HG02852 (cell line): ENCODE data around the gene ATF7IP.

Source experiments
- ATAC-seq: cut with Tn5 transposase; IDR thresholded peaks from one replicate; pipeline ENCODE4 v1.9.1; 2021; ENCODE audit warnings: mild to moderate bottlenecking, moderate library complexity; ENCODE audit not compliant: unreplicated experiment

ATF7IP gene

GRCh38 chr12:14482361-14482760 lies 116.9 kb downstream of the ATF7IP start:
- ATAC-seq, result no peak

DNA sequence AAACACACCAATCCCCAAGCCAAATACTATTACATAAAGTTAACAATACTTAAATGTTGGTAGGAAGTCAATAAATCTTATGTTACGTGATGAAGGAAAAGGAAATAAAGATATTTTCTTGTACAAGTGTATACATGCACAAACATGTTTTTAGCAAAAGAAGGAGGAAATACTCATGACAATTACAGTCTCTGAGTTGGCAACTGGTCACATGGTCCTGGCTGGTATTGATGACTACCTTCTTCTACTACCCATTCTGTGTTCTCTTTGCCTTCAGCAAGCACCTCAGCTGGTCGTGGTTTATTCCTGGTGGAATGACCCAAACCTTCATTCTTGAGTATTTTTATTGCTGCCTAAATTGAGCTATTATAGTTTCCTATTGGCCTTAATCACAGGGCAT lies 117.4 kb downstream of the ATF7IP start:
- no peak for ATAC-seq

DNA sequence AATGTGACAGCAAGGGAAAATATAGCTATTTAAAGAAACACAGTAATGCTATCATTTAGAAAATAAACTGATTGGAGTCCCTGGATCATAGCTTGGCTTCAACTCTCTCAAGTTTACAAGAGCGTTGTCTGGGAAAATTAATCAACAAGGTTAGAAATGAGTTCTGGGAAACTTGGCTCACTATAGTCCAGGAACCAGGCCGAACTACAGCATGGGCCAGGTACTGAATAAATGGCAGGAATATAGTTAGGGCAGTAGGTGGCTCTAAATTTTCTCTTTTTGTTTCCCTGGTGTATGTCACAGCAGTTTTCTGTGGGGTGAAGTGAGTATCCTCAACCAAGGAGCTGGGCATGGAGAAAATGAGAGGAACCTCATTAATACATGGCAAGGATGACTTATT lies 129.8 kb downstream of the ATF7IP start:
- ATAC-seq, result no peak

GRCh38 chr12:14505626-14506596 lies 140.4 kb downstream of the ATF7IP start:
- ATAC-seq, result no peak

DNA sequence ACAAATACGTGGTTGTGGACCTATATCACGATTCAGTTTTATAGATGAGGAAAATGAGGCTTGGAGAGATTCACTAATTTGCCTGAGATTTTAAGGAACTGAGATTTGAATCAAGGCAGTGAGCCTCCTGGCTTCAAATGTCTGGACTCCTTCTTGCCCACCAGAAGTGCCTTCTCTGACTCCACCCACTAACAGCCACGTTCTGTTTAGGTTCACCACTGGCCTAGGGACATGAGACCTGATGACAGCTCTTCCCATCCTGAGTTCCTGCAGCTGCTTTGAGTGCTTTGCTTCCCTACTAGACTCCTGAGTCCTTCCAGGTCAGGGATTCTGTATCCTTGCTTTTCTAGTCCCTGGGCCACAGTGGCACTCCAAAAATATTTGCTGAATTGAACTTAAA lies 145.1 kb downstream of the ATF7IP start:
- no peak for ATAC-seq

- no peak for ATAC-seq
Measured at GRCh38 chr12:14514154-14514842, 148.8 kb downstream of the ATF7IP start.

- no peak for ATAC-seq
Measured at GRCh38 chr12:14514946-14515345, 149.5 kb downstream of the ATF7IP start.

- no peak for ATAC-seq
Measured at GRCh38 chr12:14521822-14522221, 156.3 kb downstream of the ATF7IP start.

GRCh38 chr12:14525964-14526363 lies 160.5 kb downstream of the ATF7IP start:
- ATAC-seq, result no peak

DNA sequence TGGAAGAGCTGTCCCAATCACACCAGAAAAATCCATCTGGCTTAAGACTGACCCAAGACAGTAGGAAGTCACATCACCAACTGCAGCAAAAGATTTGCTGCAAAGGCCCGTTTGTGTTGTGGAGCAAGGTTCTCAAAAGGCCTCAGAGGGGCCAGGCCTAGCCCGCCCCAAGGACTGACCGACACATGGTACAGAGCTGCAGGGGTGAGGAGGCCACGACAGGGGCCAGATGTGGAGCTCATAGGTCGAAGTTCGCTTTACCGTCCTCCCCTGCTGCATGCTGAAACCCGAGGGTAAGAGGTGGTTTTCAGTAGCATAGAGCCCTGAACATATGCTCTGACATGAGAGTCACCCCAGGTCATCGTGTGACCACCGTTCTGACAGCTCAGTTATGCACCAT lies 166.7 kb downstream of the ATF7IP start:
- ATAC-seq, result no peak

GRCh38 chr12:14537088-14537487 lies 171.6 kb downstream of the ATF7IP start:
- no peak for ATAC-seq

GRCh38 chr12:14540801-14541462 lies 175.4 kb downstream of the ATF7IP start:
- peak; percentile 50 for ATAC-seq

DNA sequence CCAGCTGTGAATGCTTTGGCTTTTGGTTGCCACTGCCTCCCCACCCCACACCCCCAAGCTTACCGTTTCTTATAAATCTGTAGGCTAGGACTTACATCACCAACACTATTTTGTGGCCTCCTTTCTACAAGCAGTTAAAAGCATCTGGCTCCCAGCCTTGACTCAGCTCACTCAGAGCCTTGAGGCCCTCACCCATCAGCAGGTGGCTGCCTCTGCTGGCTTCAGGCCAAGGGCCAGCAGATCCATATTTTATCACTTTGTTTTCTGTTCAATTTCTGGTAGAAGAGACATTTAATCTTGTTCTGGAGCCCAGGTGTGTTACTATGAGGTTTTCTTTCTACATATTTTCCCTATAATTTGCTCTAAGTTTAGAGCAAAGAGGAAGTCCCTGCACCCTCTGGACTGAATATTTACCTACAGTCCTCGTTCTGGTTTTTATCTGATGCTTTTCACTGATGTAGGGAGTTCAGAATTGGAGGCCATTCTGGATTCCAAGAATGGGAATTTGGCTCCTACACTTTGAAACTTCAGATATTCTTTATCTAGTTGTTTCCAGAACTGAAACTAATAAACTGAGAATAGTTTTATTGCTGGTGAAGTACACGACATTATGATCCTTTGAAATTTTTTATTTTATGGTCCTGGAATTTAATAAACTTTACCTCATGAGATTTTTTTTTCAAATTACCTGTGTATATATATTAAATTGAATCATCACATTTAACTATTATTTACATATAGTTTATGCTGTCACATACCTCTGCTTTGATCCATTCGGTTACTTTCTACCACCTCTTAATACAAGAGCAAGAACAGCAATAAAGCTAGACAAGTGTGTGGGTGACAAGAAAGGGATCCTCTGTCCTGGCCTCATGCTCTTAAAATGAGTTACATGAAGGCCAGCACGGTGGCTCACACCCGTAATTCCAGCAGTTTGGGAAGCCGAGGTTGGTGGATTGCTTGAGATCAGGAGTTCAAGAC lies 180.0 kb downstream of the ATF7IP start:
- no peak for ATAC-seq

DNA sequence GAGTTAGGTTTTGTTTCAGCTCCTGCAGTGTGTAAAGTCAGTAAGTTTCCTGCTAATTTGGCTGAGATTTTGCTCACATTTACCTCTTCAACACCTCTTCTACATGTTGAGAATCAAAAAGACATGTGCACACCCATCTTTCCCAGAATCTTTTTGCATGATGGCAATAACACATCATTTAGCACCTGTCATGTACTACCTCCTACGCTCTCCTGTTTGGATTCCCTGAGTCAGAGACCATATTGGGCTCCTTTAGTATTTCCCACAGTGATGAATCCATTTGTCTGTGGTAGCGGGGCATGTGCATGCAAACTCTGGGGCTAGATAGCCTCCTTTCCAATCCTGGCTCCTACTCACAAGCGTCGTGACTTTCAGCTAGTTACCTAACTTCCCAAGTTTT lies 182.1 kb downstream of the ATF7IP start:
- no peak for ATAC-seq

DNA sequence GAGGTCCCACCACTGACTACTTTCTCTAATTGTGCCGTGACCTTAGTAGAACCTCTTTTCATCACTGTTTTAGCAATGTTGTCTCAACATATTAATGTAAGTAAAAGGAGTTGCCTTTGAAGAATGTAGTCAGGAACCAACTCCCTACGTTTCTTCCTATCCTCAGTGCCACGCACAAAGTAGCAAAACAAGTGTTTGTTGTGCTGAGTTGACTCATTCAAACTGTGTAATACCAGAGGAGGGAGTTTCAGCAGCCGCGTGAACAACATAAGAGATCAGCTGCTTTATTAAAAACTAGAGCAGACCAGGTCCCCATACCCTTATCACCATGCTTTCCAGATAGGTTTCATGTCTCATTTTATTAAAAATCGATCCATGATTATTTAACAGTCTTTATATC lies 183.1 kb downstream of the ATF7IP start:
- no peak for ATAC-seq
